A549 (cell line): ENCODE measurements around the gene LRRC59.

Source experiments
- BCL3 ChIP-seq: fragments of >200 bp; sonication (Bioruptor Twin); formaldehyde crosslinking; IDR thresholded peaks from 3 replicates; pipeline ENCODE4 v1.6.1; 2016
- CHD2 ChIP-seq: fragments of 150-350 bp; IDR thresholded peaks from 2 replicates; pipeline ENCODE4 v1.6.1; 2014; ENCODE audit warnings: low read length; ENCODE audit not compliant: partially characterized antibody
- CTCF ChIP-seq: fragments of >200 bp; sonication (Bioruptor Twin); formaldehyde crosslinking; IDR thresholded peaks from 3 replicates; pipeline ENCODE4 v1.5.1; 2016
- HMGXB4 ChIP-seq: fragments of 250-450 bp; sonication (Bioruptor Pico); IDR thresholded peaks from 2 replicates; pipeline ENCODE4 v1.5.0; 2021; ENCODE audit warnings: mild to moderate bottlenecking, moderate library complexity, borderline replicate concordance
- JUN ChIP-seq, 2 experiments: fragments of >200 bp; sonication (Bioruptor Twin); formaldehyde crosslinking; IDR thresholded peaks; 2 replicates in 1 of 2; 3 replicates in 1 of 2; pipeline ENCODE4 v1.6.1; 2016 to 2017
- JUNB ChIP-seq: fragments of >200 bp; sonication (Bioruptor Twin); formaldehyde crosslinking; IDR thresholded peaks from 2 replicates; pipeline ENCODE4 v1.6.1; 2016
- MYC ChIP-seq: IDR thresholded peaks from 2 replicates; pipeline ENCODE4 v1.6.1; 2012; ENCODE audit warnings: mild to moderate bottlenecking, inconsistent platforms, low read length, improper control_type of control experiment, borderline replicate concordance
- POLR2A ChIP-seq: IDR thresholded peaks from 2 replicates; pipeline ENCODE4 v1.6.1; 2012; ENCODE audit warnings: mild to moderate bottlenecking, low read length
- RCOR1 ChIP-seq: fragments of 150-350 bp; IDR thresholded peaks from 2 replicates; pipeline ENCODE4 v1.6.1; 2014; ENCODE audit warnings: antibody characterized with exemption, low read length, low read depth
- SMC3 ChIP-seq: fragments of >200 bp; sonication (Bioruptor Twin); formaldehyde crosslinking; IDR thresholded peaks from 3 replicates; pipeline ENCODE4 v1.6.1; 2018; ENCODE audit warnings: inconsistent platforms
- ZSCAN20 ChIP-seq: fragments of 250-450 bp; sonication (Bioruptor Pico); IDR thresholded peaks from 2 replicates; pipeline ENCODE4 v1.8.0; 2022; ENCODE audit warnings: mild to moderate bottlenecking, moderate library complexity

- TF ChIP-seq ZSCAN20 (CRISPR knock-in tag) (no peak), CTCF (no peak), BCL3 (no peak), MYC (no peak), HMGXB4 (CRISPR knock-in tag) (no peak), JUNB (no peak), POLR2A (no peak), RCOR1 (no peak), CHD2 (no peak), JUN (IDR thresholded peaks at IDR 0.05) (no peak), SMC3 (no peak)
Observed at GRCh38 chr17:50386510-50386909, 10.8 kb downstream of the LRRC59 start.
